Epidermal melanocyte (primary cell): Measurements from ENCODE around the gene CHST8.
A peak's percentile ranks its signal among the peaks of the same experiment; 100 is the strongest.

Source experiments
- DNase-seq: peaks from one replicate; pipeline ENCODE4 v3.0.0; 2011; ENCODE audit warnings: low spot score; ENCODE audit not compliant: insufficient read length

The CHST8 gene

DNA sequence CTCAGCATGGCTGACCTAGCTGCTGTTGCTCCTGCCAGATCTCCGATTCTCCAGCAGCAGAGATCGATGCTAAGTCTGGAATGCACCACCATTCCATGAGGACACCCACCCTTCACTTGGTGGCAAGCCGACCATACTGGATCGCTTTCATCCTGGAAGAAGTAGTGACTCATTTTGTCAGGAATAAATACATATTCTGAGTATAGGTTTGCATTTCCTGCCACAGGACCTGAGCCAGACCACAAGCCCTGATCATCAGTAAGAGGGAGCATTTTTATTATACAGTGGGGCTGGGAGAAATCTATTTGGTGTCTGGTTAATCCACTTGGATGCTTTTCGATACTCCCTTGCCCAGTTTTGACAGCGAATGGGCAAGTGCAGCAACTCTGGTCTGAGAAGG, 164.0 kb downstream of the CHST8 start:
- no peak for DNase-seq

DNA sequence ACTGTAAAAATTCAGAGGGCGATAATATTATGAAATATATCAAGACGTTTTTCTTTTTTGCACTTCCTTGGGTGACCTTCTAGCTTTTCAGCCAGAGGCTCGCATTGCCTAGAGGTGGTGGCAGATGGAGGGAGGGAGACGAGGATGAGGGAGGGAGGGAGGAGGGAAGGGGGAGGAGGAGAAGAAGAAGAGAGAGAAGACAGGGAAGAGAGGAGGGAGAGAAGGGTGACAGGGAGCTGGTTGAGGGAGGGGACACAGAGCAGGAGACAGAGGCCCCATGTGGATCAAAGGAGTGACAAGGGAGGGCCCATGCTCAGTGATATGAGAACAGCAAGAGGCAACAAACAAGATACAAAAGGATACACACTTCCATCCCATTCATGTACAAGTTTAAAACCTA, 166.9 kb downstream of the CHST8 start:
- no peak for DNase-seq

DNA sequence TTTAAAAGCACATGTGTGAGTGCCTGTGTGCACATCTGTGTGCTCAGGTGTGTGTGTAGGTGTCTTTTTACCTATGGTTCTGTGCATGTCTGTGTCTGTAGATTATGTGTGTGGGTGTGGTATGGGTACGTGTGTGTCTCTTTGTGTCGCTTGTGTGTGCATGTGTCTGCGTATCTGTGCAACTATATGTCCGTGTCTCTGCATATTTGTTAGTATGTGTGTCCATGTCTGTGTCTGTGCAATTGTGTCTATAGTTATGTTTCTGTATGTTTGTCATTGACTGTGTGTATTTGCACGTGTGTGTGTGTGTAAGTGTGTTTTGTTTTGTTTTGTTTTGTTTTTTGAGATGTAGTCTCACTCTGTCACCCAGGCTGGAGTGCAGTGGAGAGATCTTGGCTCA, 167.6 kb downstream of the CHST8 start:
- no peak for DNase-seq

DNA sequence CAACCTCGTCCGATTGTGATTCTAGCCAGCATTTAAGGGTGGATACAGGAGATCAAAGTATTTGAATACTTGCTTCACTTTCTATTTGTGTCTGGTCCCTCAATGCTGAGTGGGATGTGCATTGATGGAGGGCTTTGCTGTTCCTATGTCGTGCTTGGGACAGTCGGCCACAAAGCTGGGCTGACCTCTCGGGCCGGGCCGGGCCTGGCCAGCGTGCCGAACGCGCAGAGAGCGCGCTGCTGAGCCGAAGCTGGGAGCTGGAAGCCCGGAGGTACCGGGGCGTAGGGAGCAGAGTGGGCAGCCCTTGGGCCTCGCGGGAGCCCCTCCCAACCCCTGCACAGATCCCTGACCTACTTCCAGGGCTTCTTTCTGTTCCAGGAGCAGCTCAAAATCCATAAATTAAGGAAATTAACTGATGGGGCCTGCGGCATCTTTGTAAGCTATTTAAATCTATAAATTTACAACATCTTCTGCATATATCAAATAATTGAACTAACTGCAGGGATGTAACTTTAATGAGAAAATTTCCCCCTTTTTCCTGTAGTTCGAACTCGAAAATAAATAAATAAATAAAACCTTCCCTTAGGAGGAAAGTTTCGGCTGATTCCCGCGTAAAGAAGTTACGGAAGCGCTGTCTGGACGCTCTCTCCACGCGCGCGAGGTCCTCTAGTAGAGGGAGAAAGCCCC, 173.1 kb downstream of the CHST8 start:
- DNase-seq, result no peak

DNA sequence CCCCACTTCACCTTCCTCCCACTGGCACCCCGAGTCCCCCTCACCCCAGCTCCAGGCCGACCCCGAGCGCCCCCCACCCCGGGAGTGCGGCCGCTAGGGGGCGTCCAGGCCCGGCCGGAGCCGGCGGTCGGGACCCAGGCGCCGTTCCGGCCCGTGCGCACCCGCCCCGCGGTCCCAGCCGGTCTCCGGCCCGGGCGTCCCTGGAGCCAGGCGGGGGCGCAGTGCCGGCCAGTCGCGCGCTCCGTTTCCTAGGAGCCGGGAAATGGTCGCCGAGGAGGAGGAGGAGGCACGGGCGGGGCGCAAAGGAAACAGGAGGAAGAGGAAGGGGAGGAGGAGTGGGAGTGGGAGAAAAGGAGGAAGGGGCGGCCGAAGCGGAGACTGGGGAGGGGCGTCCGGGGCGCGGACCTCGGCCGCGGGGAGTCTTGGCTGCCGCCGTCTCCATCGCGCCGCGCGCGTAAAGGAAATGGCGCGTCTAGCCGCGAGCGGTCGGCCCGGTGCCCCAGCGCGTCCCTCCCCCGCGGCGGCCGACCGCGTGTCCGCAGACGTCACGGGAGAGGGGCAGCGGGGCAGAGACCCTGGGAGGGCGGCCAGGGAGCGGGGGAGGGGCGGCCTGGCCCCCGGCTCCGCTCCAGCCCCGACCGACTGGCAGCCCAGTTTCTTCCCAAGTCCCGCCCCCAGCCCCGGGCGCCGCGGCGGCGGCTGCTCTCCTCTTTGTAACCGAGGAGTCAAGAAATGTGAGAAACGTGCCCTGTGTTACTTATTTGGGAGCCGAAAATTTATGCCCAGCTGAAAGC, 173.8 kb downstream of the CHST8 start:
- DNase-seq, result peak; percentile 82

GRCh38 chr19:33796164-33796875, 174.6 kb downstream of the CHST8 start, which contains the start of gene KCTD15:
KCTD15 (plus strand) TSS chr19:33796870; CDS start chr19:33800455, 3,585 bp downstream.
- DNase-seq, result no peak

- DNase-seq, result peak; percentile 34
These were observed 176.3 kb downstream of the CHST8 start for GRCh38 chr19:33797802-33798671.

DNA sequence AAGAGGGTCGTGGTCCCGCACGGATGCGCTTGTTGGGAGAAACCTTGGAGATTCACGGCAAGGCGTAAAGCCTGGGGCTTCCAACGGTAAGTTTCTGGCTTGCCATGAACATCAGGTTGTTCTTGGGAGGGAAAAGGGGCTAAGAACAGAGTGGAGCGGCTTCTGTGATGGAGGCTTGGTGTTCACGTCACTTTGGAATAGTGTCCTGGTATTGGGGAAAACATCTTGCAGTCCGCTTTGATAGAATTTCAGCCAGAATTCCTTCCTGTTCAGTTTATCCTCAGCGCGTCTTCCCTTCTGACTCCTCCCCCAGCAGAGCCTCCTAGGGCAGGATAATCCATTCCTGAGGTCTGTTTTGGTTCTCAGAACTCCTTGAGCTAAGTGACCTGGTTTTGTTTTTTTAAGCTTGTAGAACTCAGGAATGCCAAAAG, 176.9 kb downstream of the CHST8 start:
- peak; percentile 32 for DNase-seq

DNA sequence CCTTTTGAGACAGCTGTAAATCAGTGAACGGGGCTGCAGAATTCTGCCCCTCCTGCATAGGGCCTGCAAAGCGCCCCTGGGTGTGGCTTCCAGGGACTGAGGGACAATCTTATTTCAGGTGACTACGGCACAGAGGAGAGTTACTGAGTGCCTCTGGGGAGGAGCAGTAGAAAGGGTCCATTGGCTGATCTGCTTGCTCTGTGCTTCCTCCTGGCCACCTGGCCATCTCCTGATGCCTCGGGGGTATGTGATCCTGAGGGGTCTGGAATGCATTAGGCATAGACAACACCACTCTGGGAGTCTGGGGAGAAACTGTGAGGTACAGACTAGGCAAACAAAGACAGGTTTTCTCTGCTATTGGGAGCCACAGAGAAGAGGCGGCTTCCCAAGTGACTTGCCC, 177.7 kb downstream of the CHST8 start:
- DNase-seq, result no peak

DNA sequence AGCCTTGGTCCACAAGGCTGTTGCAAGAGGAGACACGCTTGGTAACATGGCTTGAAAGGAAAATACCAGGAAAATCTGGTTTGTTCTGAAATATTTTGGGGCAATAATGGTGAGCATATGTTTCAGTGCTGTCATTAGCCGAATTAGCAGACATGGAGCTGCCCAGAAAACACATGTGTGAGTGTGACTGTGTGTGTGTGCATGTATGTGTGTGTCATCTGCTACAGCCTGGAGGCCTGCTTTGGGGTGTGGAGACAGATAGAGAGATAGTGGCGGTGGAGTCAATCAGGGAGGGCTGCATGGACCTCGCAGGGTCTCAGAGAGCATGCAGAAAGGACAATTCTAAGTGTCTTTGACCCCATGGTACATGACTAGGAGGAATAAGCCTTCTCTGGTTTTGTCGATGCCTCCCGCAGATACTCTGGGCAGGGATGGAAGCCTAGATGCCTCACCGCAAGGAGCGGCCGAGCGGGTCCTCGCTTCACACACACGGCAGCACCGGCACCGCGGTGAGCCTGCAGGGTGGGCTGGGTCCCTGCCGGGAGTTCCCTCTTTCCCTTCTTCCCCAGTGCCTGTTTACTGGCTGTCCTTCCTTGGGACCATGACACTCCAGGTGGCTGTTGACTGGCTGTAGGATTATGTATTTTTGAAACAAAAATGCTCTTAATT, 178.4 kb downstream of the CHST8 start:
- DNase-seq, result no peak

DNA sequence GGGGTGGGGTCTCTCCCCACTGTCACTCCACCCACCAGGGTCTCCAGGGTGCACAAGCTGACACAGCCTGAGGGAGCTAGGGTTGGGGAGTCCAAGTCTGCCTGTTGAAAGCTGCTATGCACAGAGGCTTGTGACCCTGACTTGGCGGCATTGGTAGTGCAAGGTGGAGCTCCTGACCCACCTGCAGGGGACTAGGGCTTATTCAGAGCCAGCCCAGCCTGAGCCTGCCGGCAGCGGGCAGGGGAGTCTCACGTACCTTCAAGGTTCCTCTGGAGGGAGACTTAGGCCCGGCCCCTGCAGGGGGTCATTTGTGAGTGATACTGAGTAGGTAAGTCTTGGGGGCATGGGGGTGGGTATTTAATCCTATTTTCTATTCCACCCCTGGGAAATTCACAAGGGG, 179.7 kb downstream of the CHST8 start:
- no peak for DNase-seq

DNA sequence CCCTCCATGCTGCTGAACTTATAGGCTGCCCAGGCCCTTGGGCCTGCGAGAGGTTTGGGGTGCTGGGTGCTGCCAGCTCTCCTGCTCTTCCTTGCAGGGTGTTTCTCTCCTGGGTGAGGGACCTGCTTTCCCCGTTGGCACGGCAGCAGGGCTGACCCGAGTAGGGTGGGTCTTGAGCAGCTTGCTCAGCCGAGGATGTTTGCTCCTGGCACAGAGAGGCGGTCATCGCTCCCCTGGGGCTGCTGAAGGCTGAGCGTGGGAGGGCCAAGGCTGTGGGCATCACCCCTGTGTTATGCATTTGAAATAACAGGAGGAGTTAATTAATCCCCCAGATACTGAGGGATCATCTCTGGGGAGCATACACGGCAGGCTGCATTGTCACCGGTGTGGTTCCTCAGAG, 180.2 kb downstream of the CHST8 start:
- no peak for DNase-seq

GRCh38 chr19:33802801-33803200, 181.0 kb downstream of the CHST8 start:
- DNase-seq, result no peak

- no peak for DNase-seq
These were observed 181.6 kb downstream of the CHST8 start for GRCh38 chr19:33803383-33803782.

DNA sequence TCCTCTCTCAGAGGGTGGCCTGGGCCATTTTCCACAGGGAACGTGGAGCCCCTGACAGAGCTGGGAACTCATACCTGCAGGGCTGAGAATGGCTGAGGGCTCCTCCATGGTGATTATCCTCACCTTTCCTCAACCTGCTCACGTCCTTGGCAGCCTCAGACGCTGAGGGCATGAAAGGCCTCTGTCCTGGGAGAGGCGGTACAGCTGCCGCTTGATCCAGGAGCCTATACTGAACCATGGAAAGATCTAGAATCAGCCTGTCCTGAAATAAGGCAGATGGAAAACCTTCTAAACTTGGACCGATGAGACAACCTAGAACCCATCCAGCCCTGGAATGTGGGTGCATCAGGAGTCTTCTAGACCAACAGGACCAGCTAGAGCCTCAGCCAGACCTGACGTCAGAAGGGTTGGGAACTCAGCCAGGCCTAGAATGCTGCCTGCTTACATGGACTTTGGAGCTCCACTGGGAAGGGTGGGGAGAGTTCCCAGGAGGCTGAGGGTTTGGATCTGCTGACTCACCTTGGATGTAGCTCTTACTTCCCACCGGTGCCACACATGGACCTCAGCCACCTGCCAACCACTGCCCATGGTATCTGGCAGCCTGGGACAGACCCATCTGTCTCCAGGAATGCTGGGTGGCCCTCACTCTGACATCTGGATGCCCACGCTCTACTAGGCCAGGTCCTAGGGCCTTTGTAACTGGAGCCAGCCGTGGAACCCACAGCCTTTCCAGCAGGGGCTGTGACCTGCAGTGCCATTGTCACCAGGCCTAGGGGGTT, 182.5 kb downstream of the CHST8 start:
- DNase-seq, result no peak

- DNase-seq, result no peak
These were observed 183.6 kb downstream of the CHST8 start for GRCh38 chr19:33805313-33805712.

DNA sequence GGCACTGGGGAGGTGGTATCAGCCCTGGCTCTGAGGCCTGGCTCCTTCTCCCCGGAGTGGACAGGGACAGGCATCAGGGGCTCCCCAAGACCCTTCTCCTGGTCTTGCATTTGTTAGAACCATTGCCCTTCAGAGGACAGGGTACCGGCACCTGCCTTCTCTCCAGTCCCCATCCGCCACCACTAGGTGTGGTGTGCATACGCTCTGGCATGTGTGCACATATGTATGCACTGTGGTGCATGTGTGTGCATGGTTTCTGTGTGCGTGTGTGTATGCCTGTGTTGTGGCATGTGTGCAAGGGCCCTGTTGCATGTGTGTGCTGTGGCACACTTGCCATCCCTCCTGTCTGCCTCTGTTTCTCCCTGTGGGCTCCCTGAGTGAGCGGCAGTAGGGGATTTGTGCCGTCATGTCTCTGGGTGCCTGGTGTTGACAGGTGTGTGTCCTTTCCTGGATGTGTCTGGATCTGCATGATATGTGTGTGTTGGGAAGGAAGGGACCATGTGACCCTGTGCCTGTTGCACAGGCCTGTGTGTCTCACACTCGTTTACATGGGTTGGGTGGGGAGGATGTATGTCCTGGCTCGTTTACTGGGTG, 184.2 kb downstream of the CHST8 start:
- DNase-seq, result no peak

DNA sequence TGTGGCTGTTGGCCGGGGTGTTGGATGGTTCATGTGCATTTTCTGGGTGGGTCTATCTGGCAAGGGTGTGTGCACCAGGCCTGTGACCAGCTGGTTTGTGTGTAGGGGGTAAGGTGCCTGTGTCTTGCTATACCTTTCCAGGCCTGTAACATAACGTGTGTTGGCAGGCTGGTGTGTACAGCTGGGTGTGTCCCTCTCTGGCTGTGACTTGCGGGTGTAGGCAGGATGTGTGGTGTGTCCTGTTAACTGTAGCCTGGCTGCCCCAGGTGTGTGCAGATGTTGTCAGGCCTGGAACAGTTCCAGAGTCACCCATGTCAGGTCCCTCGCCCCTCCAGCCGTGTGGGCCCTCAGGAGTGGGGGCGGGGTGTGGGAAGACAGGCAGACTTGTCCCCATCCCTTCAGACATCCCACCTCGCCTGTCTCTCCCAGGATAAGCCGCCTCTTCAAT, 184.7 kb downstream of the CHST8 start:
- no peak for DNase-seq

DNA sequence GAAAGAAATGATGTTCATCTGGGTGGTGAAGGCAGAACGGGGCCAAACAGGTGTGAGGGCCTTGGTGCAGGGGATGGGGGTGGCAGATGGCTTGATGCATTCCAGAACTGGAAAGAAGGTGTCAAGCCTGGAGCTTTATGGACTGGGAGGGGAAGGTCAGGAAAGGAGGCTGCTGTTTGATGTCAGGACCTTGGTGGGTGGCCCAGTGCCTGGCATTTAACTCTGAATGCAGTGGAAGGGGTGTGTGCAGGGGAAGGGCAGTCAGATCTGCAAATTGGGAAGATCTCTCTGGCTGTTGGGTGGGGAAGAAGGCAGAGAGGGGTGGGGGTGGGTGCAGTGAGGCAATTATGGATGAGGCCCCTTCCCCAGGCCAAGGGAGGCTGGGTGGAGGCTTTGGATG, 186.6 kb downstream of the CHST8 start:
- no peak for DNase-seq
